Activated gamma-delta T cell (primary cell): ENCODE results near the gene RAB1A.

Experiments
- DNase-seq: peaks from one replicate; lab custom pipeline; 2025; lab: John Stamatoyannopoulos, UW

The RAB1A gene

GRCh38 chr2:65093211-65093610 lies 36.7 kb downstream of the RAB1A start:
- no peak for DNase-seq

GRCh38 chr2:65092791-65093190 lies 37.1 kb downstream of the RAB1A start:
- DNase-seq: no peak

GRCh38 chr2:65085148-65085547 lies 44.8 kb downstream of the RAB1A start:
- no peak for DNase-seq

- DNase-seq: no peak
Observed at GRCh38 chr2:65081232-65081685, 48.6 kb downstream of the RAB1A start.

GRCh38 chr2:65079017-65079416 lies 50.9 kb downstream of the RAB1A start:
- DNase-seq: no peak

- DNase-seq: no peak
Observed at GRCh38 chr2:65077898-65078297, 52.0 kb downstream of the RAB1A start.

- DNase-seq: no peak
Observed at GRCh38 chr2:65076345-65076710, 53.6 kb downstream of the RAB1A start.

GRCh38 chr2:65075605-65076344 lies 54.1 kb downstream of the RAB1A start:
- DNase-seq: no peak

- no peak for DNase-seq
Observed at GRCh38 chr2:65075176-65075575, 54.7 kb downstream of the RAB1A start.

GRCh38 chr2:65073879-65074565 lies 55.9 kb downstream of the RAB1A start:
- DNase-seq: no peak

- no peak for DNase-seq
Observed at GRCh38 chr2:65072181-65072970, 57.5 kb downstream of the RAB1A start.

GRCh38 chr2:65071499-65072180 lies 58.3 kb downstream of the RAB1A start:
- no peak for DNase-seq

GRCh38 chr2:65070856-65071255 lies 59.0 kb downstream of the RAB1A start:
- DNase-seq: no peak

GRCh38 chr2:65070172-65070830 lies 59.6 kb downstream of the RAB1A start:
- DNase-seq: no peak

GRCh38 chr2:65069439-65069824 lies 60.5 kb downstream of the RAB1A start:
- DNase-seq: no peak

GRCh38 chr2:65067806-65068553 lies 61.9 kb downstream of the RAB1A start:
- no peak for DNase-seq

GRCh38 chr2:65064728-65065552 lies 65.0 kb downstream of the RAB1A start:
- DNase-seq: no peak

GRCh38 chr2:65062843-65063825 lies 66.8 kb downstream of the RAB1A start:
- DNase-seq: no peak

GRCh38 chr2:65061910-65062339 lies 68.0 kb downstream of the RAB1A start:
- no peak for DNase-seq
